Lung (tissue), 12 donors: ENCODE results near the gene KRT23. TPM values are rescaled to one million over a fixed set of nuclear protein-coding genes. Genes with fewer than 3 reads are reported as not detected.

ENCODE experiments used
- ATAC-seq: fragments of 200-7000 bp; cut with Tn5 transposase; one replicate; pipeline ENCODE4 v1.9.1; 2020; ENCODE audit warnings: moderate number of reproducible peaks; ENCODE audit not compliant: insufficient read depth, low FRiP score
- DNase-seq, 3 donors: peaks; one replicate each; pipeline ENCODE4 v3.0.0-alpha.2; 2013 to 2017
- H3K27ac ChIP-seq, 2 donors: one replicate each; pipeline ENCODE4 v1.5.1; 2013; ENCODE audit warnings: mild to moderate bottlenecking in 2 of 2, moderate library complexity in 2 of 2, control low read depth in 1 of 2, inconsistent platforms in 1 of 2, low read depth in 1 of 2, low read length in 1 of 2
- H3K27me3 ChIP-seq, 3 donors: one replicate each; pipeline ENCODE4 v1.5.1; 2013; ENCODE audit warnings: low read length in 2 of 3; ENCODE audit not compliant: control insufficient read depth in 3 of 3, insufficient read depth in 3 of 3
- H3K36me3 ChIP-seq, 4 donors: one replicate each; pipeline ENCODE4 v1.5.1; 2013; ENCODE audit warnings: low read length in 4 of 4, mild to moderate bottlenecking in 1 of 4, moderate library complexity in 1 of 4; ENCODE audit not compliant: control insufficient read depth in 4 of 4, insufficient read depth in 4 of 4
- H3K4me1 ChIP-seq, 5 donors: one replicate each; pipeline ENCODE4 v1.5.1; 2013; ENCODE audit warnings: low read length in 5 of 5, mild to moderate bottlenecking in 2 of 5, moderate library complexity in 1 of 5; ENCODE audit not compliant: control insufficient read depth in 5 of 5, insufficient read depth in 5 of 5
- H3K4me3 ChIP-seq: one replicate; pipeline ENCODE4 v1.5.1; 2013; ENCODE audit warnings: mild to moderate bottlenecking, control low read depth, moderate library complexity
- H3K9ac ChIP-seq, 2 donors: one replicate each; pipeline ENCODE4 v1.5.1; 2013; ENCODE audit warnings: low read length in 2 of 2, control low read depth in 1 of 2; ENCODE audit not compliant: insufficient read depth in 1 of 2
- H3K9me3 ChIP-seq, 4 donors: one replicate each; pipeline ENCODE4 v1.5.1; 2013; ENCODE audit warnings: low read length in 3 of 4, mild to moderate bottlenecking in 1 of 4, moderate library complexity in 1 of 4; ENCODE audit not compliant: control insufficient read depth in 4 of 4, insufficient read depth in 3 of 4
- WGBS, 2 donors: extraction: QIAGEN DNeasy Blood & Tissue Kit; methylation state at CpG; one replicate each; pipeline ENCODE4 v1.1.7; 2013; 5-methylcytosine and 5-hydroxymethylcytosine counted together
- polyA plus RNA-seq, 2 donors: library from polyadenylated mRNA; stranded (reverse); fragments of 200-250 nt; gene quantifications; one replicate each; pipeline ENCODE4 v1.2.1, GENCODE V29; 2013
- total RNA-seq, 2 donors: library from RNA; depleted of rRNA in 1 of 2; stranded (reverse); fragments of >200 nt in 1 of 2; gene quantifications; one replicate each; pipeline ENCODE4 v1.2.1, GENCODE V29; 2014 to 2021
- TF ChIP-seq, protein P1 (sequence below): IDR thresholded peaks from 2 replicates; pipeline ENCODE4 v1.5.1; 2012; ENCODE audit warnings: mild to moderate bottlenecking; ENCODE audit errors: control extremely low read depth, extremely low read depth
- donor health status: control.
- donor health status: control.
- donor health status: Bipolar disorder and iron deficiency.
- donor health status: healthy.
- donor health status: DM: yes; HTN: yes; CAD: no.

The KRT23 gene
- total and polyA plus RNA-seq, 4 donors: 1.3 to 9.4 (median 2.0) TPM

DNA sequence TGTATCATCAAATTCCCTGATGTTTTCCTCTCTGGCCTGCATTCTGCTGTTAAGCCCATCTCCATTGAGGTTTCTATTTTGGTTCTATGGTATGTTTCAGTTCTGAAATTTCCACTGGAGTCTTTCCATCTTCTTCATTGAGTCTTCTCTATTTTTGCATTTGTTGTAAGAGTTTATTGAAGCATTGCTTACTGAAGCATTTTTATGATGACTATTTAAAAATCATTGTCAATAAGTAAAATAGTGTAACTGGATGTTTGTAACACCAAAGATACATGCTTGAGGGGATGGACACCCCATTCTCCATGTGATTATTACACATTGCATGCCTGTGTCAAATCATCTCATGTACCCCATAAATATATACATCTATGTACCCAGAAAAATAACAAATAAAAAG, 38.1 kb upstream of the KRT23 start:
- TF ChIP-seq, protein P1, sequence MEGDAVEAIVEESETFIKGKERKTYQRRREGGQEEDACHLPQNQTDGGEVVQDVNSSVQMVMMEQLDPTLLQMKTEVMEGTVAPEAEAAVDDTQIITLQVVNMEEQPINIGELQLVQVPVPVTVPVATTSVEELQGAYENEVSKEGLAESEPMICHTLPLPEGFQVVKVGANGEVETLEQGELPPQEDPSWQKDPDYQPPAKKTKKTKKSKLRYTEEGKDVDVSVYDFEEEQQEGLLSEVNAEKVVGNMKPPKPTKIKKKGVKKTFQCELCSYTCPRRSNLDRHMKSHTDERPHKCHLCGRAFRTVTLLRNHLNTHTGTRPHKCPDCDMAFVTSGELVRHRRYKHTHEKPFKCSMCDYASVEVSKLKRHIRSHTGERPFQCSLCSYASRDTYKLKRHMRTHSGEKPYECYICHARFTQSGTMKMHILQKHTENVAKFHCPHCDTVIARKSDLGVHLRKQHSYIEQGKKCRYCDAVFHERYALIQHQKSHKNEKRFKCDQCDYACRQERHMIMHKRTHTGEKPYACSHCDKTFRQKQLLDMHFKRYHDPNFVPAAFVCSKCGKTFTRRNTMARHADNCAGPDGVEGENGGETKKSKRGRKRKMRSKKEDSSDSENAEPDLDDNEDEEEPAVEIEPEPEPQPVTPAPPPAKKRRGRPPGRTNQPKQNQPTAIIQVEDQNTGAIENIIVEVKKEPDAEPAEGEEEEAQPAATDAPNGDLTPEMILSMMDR: no peak
- H3K9me3 ChIP-seq: no peaks in the 10 kb centered on the region
- H3K36me3 ChIP-seq: no peaks in the 10 kb centered on the region
- H3K27ac ChIP-seq: no peak overlapping the region
- peaks cover 0 to 4% (median 0%) of the 10 kb centered on the region in 3 donors for H3K27me3 ChIP-seq
- DNase-seq: no peak
- no peak for ATAC-seq
- no peak overlapping the region for H3K9ac ChIP-seq
- H3K4me1 ChIP-seq: peaks cover 0 to 3% (median 2%) of the 10 kb centered on the region in 5 donors
- H3K4me3 ChIP-seq: no peak overlapping the region

DNA sequence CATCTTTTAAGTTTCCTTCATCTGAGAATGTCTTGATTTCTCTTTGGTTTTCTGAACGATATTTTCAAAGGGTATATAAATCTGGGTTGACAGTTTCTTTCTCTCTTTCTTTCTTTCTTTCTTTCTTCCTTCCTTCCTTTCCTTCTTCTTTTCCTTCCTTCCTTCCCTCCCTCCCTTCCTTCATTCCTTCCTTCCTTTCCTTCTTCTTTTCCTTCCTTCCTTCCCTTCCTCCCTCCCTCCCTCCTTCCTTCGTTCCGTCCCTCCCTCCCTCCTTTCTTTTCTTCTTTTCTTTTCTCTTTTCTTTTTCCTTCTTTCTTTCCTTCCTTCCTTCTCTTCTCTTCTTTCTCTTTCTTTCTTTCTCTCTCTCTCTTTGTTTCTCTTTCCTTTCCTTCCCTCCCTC, 36.9 kb upstream of the KRT23 start:
- no peak overlapping the region for H3K9ac ChIP-seq
- no peaks in the 10 kb centered on the region for H3K9me3 ChIP-seq
- DNase-seq (no peak), ATAC-seq (no peak)
- no peak overlapping the region for H3K4me3 ChIP-seq
- H3K4me1 ChIP-seq: peaks cover 0 to 1% (median 0%) of the 10 kb centered on the region in 5 donors
- no peaks in the 10 kb centered on the region for H3K36me3 ChIP-seq
- TF ChIP-seq, protein P1: no peak
- 74 to 93% methylated on average over 3 of the region's 3 CpGs for WGBS, 2 donors
- no peak overlapping the region for H3K27ac ChIP-seq
- peaks cover 0 to 4% (median 0%) of the 10 kb centered on the region in 3 donors for H3K27me3 ChIP-seq

- DNase-seq (no peak), ATAC-seq (no peak)
- 82 to 94% methylated on average over 1 of the region's 1 CpG for WGBS, 2 donors
- no peaks in the 10 kb centered on the region for H3K27me3 ChIP-seq
- no peaks in the 10 kb centered on the region for H3K9me3 ChIP-seq
- H3K27ac ChIP-seq: no peak overlapping the region
- no peak overlapping the region for H3K9ac ChIP-seq
- no peaks in the 10 kb centered on the region for H3K36me3 ChIP-seq
- TF ChIP-seq, protein P1: no peak
- H3K4me3 ChIP-seq: no peak overlapping the region
- no peaks in the 10 kb centered on the region for H3K4me1 ChIP-seq
These were observed 30.1 kb upstream of the KRT23 start for GRCh38 chr17:40967582-40967981.

GRCh38 chr17:40966848-40967247, 29.4 kb upstream of the KRT23 start, which contains the start of gene KRT39:
Gene KRT39 (minus strand): TSS chr17:40966948. CDS start chr17:40966856, 92 bp downstream.
- no peak for ATAC-seq
- Histone ChIP-seq H3K27ac (no peak within 1 kb of the TSS), H3K4me1 (no peaks in the 10 kb centered on the region)

More at GRCh38 chr17:40966848-40967247, 29.4 kb upstream of the KRT23 start, which contains the start of gene KRT39:
- Histone ChIP-seq H3K27me3 (no peaks in the 10 kb centered on the region), H3K9ac (no peak within 1 kb of the TSS), H3K4me3 (no peak within 1 kb of the TSS), H3K36me3 (no peaks in the 10 kb centered on the region), H3K9me3 (no peaks in the 10 kb centered on the region)
- no peak for DNase-seq
- WGBS, 2 donors: 41 to 89% methylated on average over 1 of the region's 1 CpG
- TF ChIP-seq, protein P1: no peak
